AG09319 (cell line): ENCODE results near the gene KATNAL2.

Experiments used
- DNase-seq: peaks from one replicate; pipeline ENCODE4 v3.0.0-alpha.2; 2010; ENCODE audit warnings: low read depth; ENCODE audit errors: extremely low read depth
- TF ChIP-seq, protein P1 (sequence below): IDR thresholded peaks from 2 replicates; pipeline ENCODE4 v1.5.1; 2011; ENCODE audit warnings: low read depth, mild to moderate bottlenecking, inconsistent platforms, low read length, moderate library complexity

Gene KATNAL2

DNA sequence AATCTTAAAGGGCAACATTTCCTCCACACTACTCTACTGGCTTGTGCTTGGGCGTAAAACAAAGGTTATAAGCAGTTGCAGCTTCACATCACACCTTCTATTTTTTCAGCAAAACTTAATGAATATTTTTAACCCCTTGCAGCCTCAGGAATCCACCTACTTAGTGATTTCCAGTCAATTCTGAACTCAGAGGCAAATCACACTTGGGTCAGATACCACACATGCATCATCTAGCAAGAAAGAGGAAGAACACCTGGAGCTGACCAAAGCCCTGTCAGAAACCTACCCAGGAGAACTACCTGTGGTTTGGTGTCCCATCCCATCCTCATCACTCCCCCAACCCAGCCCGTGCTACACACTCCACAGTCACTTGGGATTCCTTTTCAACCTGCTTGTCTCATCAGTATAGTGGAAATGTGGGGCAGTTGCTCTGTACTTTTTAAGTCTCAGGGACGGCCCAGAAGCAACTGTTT is 25.6 kb upstream of the KATNAL2 start:
- no peak for DNase-seq
- TF ChIP-seq, protein P1, sequence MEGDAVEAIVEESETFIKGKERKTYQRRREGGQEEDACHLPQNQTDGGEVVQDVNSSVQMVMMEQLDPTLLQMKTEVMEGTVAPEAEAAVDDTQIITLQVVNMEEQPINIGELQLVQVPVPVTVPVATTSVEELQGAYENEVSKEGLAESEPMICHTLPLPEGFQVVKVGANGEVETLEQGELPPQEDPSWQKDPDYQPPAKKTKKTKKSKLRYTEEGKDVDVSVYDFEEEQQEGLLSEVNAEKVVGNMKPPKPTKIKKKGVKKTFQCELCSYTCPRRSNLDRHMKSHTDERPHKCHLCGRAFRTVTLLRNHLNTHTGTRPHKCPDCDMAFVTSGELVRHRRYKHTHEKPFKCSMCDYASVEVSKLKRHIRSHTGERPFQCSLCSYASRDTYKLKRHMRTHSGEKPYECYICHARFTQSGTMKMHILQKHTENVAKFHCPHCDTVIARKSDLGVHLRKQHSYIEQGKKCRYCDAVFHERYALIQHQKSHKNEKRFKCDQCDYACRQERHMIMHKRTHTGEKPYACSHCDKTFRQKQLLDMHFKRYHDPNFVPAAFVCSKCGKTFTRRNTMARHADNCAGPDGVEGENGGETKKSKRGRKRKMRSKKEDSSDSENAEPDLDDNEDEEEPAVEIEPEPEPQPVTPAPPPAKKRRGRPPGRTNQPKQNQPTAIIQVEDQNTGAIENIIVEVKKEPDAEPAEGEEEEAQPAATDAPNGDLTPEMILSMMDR: no peak

DNA sequence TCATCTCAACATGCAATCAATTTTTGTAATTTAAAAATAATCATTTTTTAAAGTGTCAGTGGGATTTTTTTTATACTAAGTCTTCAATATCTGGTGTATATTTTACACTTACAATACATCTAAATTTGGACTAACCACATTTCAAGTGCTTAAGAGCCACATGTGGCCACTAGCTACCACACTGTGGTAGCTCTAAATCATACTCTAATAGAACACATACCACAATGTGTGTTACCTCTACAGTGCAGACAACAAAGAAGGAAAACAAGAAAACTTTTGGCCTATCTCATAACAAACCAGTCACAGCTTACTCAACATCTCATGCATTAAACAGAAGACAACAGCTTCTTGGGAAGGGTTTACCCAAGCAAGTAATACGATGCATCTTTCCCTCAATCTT is 24.6 kb upstream of the KATNAL2 start:
- no peak for DNase-seq
- TF ChIP-seq, protein P1: no peak

DNA sequence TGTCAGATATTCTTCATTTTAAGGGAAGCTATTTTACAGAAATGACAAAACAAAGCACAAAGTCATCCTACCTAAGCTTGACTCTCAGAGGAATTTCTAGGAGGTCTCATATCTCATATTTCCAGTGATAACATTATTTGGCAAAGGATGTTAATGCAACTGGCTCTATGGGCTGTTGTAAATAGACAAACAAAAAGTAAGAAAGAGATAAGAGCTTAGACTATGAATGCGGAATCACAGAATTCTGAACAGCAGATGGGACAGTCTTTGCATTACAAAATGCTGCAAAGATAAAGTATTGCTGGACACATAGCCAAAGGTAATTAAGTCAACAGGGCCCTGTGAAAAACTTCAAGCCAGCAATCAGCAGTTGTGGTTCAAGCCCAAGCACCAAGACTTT is 24.0 kb upstream of the KATNAL2 start:
- TF ChIP-seq, protein P1: no peak
- DNase-seq: no peak

DNA sequence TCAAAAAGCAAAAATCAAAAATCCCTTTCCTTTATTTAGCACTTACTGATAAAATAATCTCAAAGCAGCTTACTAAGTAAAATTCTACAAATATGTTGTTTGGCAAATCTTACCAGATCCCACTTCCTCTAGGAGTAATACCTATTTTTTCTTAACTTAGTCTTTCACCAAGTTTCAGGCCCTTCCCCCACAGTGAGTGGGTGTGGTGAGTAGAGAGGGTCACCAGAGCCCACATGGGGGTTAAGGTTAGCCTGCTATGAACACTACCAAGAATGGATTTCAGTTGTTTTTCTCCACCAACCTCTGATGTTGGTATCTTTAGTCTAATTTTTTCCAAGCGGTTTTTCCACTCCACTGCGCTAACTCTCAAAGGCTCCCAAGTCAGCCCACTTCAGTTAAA is 23.3 kb upstream of the KATNAL2 start:
- TF ChIP-seq, protein P1: no peak
- DNase-seq: no peak

DNA sequence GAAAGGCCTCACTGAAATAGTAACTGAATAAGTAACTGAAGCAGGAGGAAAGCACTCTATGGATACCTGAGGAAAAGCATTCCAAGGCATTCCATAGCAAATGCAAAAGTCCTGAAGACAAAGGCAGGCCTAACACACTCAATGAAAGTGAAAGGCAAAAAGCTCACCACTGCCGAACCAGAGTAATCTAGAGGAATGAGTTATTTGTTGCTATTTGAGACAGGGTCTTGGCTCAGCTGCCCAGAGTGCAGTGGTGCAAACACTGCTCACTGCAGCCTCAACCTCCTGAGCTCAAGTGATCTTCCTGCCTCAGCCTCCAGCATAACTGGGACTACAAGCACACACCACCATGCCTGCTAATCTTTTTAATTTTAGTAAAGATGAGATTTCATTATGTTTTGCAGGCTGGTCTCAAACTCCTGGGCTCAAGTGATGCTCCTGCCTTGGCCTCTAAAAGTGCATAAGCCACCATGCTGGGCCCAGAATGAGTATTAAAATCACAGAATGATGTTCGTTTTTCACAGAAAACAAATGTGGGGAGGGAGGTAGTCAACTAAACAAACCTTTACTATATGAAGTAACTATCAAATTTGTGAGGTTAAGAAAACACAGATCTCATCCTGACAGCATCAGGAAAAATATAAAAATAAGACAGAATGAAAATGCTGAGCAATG is 18.0 kb upstream of the KATNAL2 start:
- no peak for DNase-seq
- TF ChIP-seq, protein P1: no peak

DNA sequence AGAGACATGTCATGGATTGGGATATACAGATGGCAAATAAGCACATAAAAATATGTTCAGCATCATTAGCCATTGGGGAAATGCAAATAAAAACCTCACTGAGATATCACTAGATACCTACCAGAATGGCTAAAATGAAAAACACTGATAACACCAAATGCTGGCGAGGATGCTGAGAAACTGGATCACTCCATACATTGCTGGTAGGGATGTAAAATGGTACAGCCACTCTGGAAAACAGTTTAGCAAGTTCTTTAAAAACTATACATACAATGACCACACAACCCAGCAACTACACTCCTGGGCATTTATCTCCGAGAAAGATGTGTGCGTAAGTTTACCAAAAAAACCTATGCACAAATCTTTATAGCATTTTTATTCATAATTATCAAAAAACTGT is 14.0 kb upstream of the KATNAL2 start:
- DNase-seq: no peak
- TF ChIP-seq, protein P1: no peak

DNA sequence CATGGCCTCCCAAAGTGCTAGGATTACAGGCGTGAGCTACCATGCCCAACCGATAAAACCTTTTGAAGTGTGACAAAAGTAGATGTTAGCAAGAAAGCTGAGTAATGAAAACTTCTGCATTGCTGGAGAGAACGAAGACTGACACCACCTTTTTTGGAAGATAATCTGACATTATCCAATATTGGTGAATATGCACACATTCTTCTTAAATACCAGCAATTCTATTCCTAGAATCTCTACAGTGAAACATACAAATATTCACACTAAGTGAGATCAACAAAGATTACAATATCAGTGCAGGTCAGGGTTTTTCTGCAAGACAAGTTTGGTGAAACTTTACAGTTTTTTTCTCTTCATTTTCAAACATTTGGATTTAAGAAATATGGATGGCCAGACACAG is 7.9 kb upstream of the KATNAL2 start:
- no peak for DNase-seq
- TF ChIP-seq, protein P1: no peak
